ENCODE data around the gene CRYBG1. TPM values are rescaled to one million over a fixed set of nuclear protein-coding genes. Genes with fewer than 3 reads are reported as not detected.
"Not testable (repeated sequence)": the region's sequence is repeated elsewhere in the genome, so short reads cannot be mapped to it uniquely, and the experiment has no call there.

CRYBG1 gene
- total RNA-seq, 1 donor from 2014 or later = 3.9 TPM

- H3K27ac Mint-ChIP-seq (ENCODE audit: unreplicated experiment) = peak overlapping the region; percentile 84
- H3K27me3 Mint-ChIP-seq (ENCODE audit: low read depth) = no peaks in the 10 kb centered on the region
- H3K9me3 Mint-ChIP-seq (ENCODE audit: low read depth) = no peaks in the 10 kb centered on the region
- peaks cover 27% of the 10 kb centered on the region for H3K4me1 Mint-ChIP-seq (ENCODE audit: low read depth)
- TF ChIP-seq CTCF (IDR thresholded peaks at IDR 0.05) = no peak
- DNase-seq (ENCODE audit: low spot score) = no peak
- no peak overlapping the region for H3K4me3 Mint-ChIP-seq (ENCODE audit: unreplicated experiment)
- H3K36me3 Mint-ChIP-seq (ENCODE audit: low read depth) = no peaks in the 10 kb centered on the region
Observed at GRCh38 chr6:106546261-106546690, 185.8 kb downstream of the CRYBG1 start.

GRCh38 chr6:106546691-106547414, 186.3 kb downstream of the CRYBG1 start:
- H3K4me1 Mint-ChIP-seq (ENCODE audit: low read depth) = peaks cover 27% of the 10 kb centered on the region
- H3K4me3 Mint-ChIP-seq (ENCODE audit: unreplicated experiment) = no peak overlapping the region
- no peak for DNase-seq (ENCODE audit: low spot score)
- peak overlapping the region; percentile 84 for H3K27ac Mint-ChIP-seq (ENCODE audit: unreplicated experiment)
- H3K36me3 Mint-ChIP-seq (ENCODE audit: low read depth) = no peaks in the 10 kb centered on the region
- H3K9me3 Mint-ChIP-seq (ENCODE audit: low read depth) = no peaks in the 10 kb centered on the region
- no peaks in the 10 kb centered on the region for H3K27me3 Mint-ChIP-seq (ENCODE audit: low read depth)
- no peak for TF ChIP-seq CTCF (IDR thresholded peaks at IDR 0.05)

GRCh38 chr6:106547601-106548453, 187.3 kb downstream of the CRYBG1 start:
- no peaks in the 10 kb centered on the region for H3K27me3 Mint-ChIP-seq (ENCODE audit: low read depth)

GRCh38 chr6:106548926-106549455, 188.5 kb downstream of the CRYBG1 start:
- not testable (repeated sequence) for H3K36me3 Mint-ChIP-seq (ENCODE audit: low read depth); DNase-seq (ENCODE audit: low spot score); H3K27ac Mint-ChIP-seq (ENCODE audit: unreplicated experiment); H3K27me3 Mint-ChIP-seq (ENCODE audit: low read depth); H3K9me3 Mint-ChIP-seq (ENCODE audit: low read depth); H3K4me3 Mint-ChIP-seq (ENCODE audit: unreplicated experiment)
- H3K4me1 Mint-ChIP-seq (ENCODE audit: low read depth) = peaks cover 27% of the 10 kb centered on the region

More at GRCh38 chr6:106547601-106548453, 187.3 kb downstream of the CRYBG1 start:
- Mint-ChIP-seq H3K27ac (ENCODE audit: unreplicated experiment) (peak overlapping the region; percentile 95), H3K4me3 (ENCODE audit: unreplicated experiment) (peak overlapping the region; percentile 25), H3K4me1 (ENCODE audit: low read depth) (peaks cover 27% of the 10 kb centered on the region), H3K36me3 (ENCODE audit: low read depth) (no peaks in the 10 kb centered on the region), H3K9me3 (ENCODE audit: low read depth) (no peaks in the 10 kb centered on the region)
- TF ChIP-seq CTCF (IDR thresholded peaks at IDR 0.05) = no peak
- no peak for DNase-seq (ENCODE audit: low spot score)

- Mint-ChIP-seq H3K4me1 (ENCODE audit: low read depth) (peaks cover 27% of the 10 kb centered on the region), H3K36me3 (ENCODE audit: low read depth) (no peaks in the 10 kb centered on the region), H3K4me3 (ENCODE audit: unreplicated experiment) (no peak overlapping the region), H3K27me3 (ENCODE audit: low read depth) (no peaks in the 10 kb centered on the region), H3K9me3 (ENCODE audit: low read depth) (no peaks in the 10 kb centered on the region), H3K27ac (ENCODE audit: unreplicated experiment) (no peak overlapping the region)
- no peak for DNase-seq (ENCODE audit: low spot score)
- TF ChIP-seq CTCF (IDR thresholded peaks at IDR 0.05) = no peak
Observed at GRCh38 chr6:106549521-106549920, 189.0 kb downstream of the CRYBG1 start.
